NCI-H510A treated with DMSO at 0.1 percent for 48 hours (cell line): ENCODE data around the gene PPP1R13B.

Source experiments
- DNase-seq: peaks from one replicate; lab custom pipeline; 2025; lab: John Stamatoyannopoulos, UW

The PPP1R13B gene

GRCh38 chr14:103881268-103882201, 34.2 kb upstream of the PPP1R13B start:
- DNase-seq, result no peak

GRCh38 chr14:103880348-103881267, 33.2 kb upstream of the PPP1R13B start:
- no peak for DNase-seq

- no peak for DNase-seq
Measured at GRCh38 chr14:103879570-103880347, 32.4 kb upstream of the PPP1R13B start.

GRCh38 chr14:103879118-103879569, 31.8 kb upstream of the PPP1R13B start:
- no peak for DNase-seq

- DNase-seq, result no peak
Measured at GRCh38 chr14:103878180-103878579, 30.8 kb upstream of the PPP1R13B start.

- no peak for DNase-seq
Measured at GRCh38 chr14:103875010-103875409, 27.6 kb upstream of the PPP1R13B start.

GRCh38 chr14:103872481-103873113, 25.2 kb upstream of the PPP1R13B start:
- no peak for DNase-seq

GRCh38 chr14:103871596-103872480, 24.5 kb upstream of the PPP1R13B start:
- DNase-seq, result no peak

GRCh38 chr14:103870891-103871595, 23.7 kb upstream of the PPP1R13B start:
- no peak for DNase-seq

- no peak for DNase-seq
Measured at GRCh38 chr14:103870144-103870876, 22.9 kb upstream of the PPP1R13B start.

- DNase-seq, result no peak
Measured at GRCh38 chr14:103869406-103870143, 22.2 kb upstream of the PPP1R13B start.

- no peak for DNase-seq
Measured at GRCh38 chr14:103868242-103868897, 21.0 kb upstream of the PPP1R13B start.

GRCh38 chr14:103867523-103867953, 20.2 kb upstream of the PPP1R13B start:
- no peak for DNase-seq

GRCh38 chr14:103867020-103867419, 19.6 kb upstream of the PPP1R13B start:
- DNase-seq, result no peak

GRCh38 chr14:103863245-103863644, 15.9 kb upstream of the PPP1R13B start:
- DNase-seq, result no peak

GRCh38 chr14:103862393-103862782, 15.0 kb upstream of the PPP1R13B start:
- DNase-seq, result peak; percentile 18
